Measurements from ENCODE around the gene CYTH1. TPM values are rescaled to one million over a fixed set of nuclear protein-coding genes. Genes with fewer than 3 reads are reported as not detected.

Gene CYTH1
- polyA plus RNA-seq, 2 donors, result 36.0 to 52.8 TPM

GRCh38 chr17:78658281-78658785, 123.7 kb downstream of the CYTH1 start:
- no peak overlapping the region for H3K27ac ChIP-seq (ENCODE audit: low read depth in 2 of 2, low read length in 1 of 2)
- H3K36me3 ChIP-seq (ENCODE audit: control insufficient read depth in 2 of 2, insufficient read depth in 2 of 2, low read length in 1 of 2), result no peaks in the 10 kb centered on the region
- H3K4me1 ChIP-seq (ENCODE audit: control insufficient read depth in 2 of 2, insufficient read depth in 2 of 2, low read length in 1 of 2), result no peaks in the 10 kb centered on the region
- no peaks in the 10 kb centered on the region for H3K9me3 ChIP-seq (ENCODE audit: control insufficient read depth in 2 of 2, insufficient read depth in 1 of 2, low read depth in 1 of 2, low read length in 1 of 2)
- no peak overlapping the region for H3K4me3 ChIP-seq (ENCODE audit: low read depth in 1 of 2, low read length in 2 of 2)
- WGBS, 2 donors, result 88% methylated on average over 18 of the region's 18 CpGs
- H3K27me3 ChIP-seq (ENCODE audit: control insufficient read depth in 1 of 2, insufficient read depth in 2 of 2, low read length in 2 of 2), result no peaks in the 10 kb centered on the region

- no peaks in the 10 kb centered on the region for H3K36me3 ChIP-seq (ENCODE audit: control insufficient read depth in 2 of 2, insufficient read depth in 2 of 2, low read length in 1 of 2)
- no peaks in the 10 kb centered on the region for H3K9me3 ChIP-seq (ENCODE audit: control insufficient read depth in 2 of 2, insufficient read depth in 1 of 2, low read depth in 1 of 2, low read length in 1 of 2)
- no peak overlapping the region for H3K4me3 ChIP-seq (ENCODE audit: low read depth in 1 of 2, low read length in 2 of 2)
- no peak overlapping the region for H3K27ac ChIP-seq (ENCODE audit: low read depth in 2 of 2, low read length in 1 of 2)
- no peaks in the 10 kb centered on the region for H3K4me1 ChIP-seq (ENCODE audit: control insufficient read depth in 2 of 2, insufficient read depth in 2 of 2, low read length in 1 of 2)
- H3K27me3 ChIP-seq (ENCODE audit: control insufficient read depth in 1 of 2, insufficient read depth in 2 of 2, low read length in 2 of 2), result no peaks in the 10 kb centered on the region
- WGBS, 2 donors, result 91 to 93% methylated on average over 9 of the region's 9 CpGs
Observed at GRCh38 chr17:78655251-78655940, 126.7 kb downstream of the CYTH1 start.

GRCh38 chr17:78654325-78654724, 127.7 kb downstream of the CYTH1 start:
- no peak overlapping the region for H3K4me3 ChIP-seq (ENCODE audit: low read depth in 1 of 2, low read length in 2 of 2)

GRCh38 chr17:78653382-78653781, 128.7 kb downstream of the CYTH1 start:
- WGBS, 2 donors, result 58 to 76% methylated on average over 5 of the region's 5 CpGs
- H3K27ac ChIP-seq (ENCODE audit: low read depth in 2 of 2, low read length in 1 of 2), result no peak overlapping the region
- no peaks in the 10 kb centered on the region for H3K27me3 ChIP-seq (ENCODE audit: control insufficient read depth in 1 of 2, insufficient read depth in 2 of 2, low read length in 2 of 2)
- H3K36me3 ChIP-seq (ENCODE audit: control insufficient read depth in 2 of 2, insufficient read depth in 2 of 2, low read length in 1 of 2), result no peaks in the 10 kb centered on the region
- no peaks in the 10 kb centered on the region for H3K9me3 ChIP-seq (ENCODE audit: control insufficient read depth in 2 of 2, insufficient read depth in 1 of 2, low read depth in 1 of 2, low read length in 1 of 2)
- no peak overlapping the region for H3K4me3 ChIP-seq (ENCODE audit: low read depth in 1 of 2, low read length in 2 of 2)
- H3K4me1 ChIP-seq (ENCODE audit: control insufficient read depth in 2 of 2, insufficient read depth in 2 of 2, low read length in 1 of 2), result no peaks in the 10 kb centered on the region

More at GRCh38 chr17:78654325-78654724, 127.7 kb downstream of the CYTH1 start:
- no peaks in the 10 kb centered on the region for H3K9me3 ChIP-seq (ENCODE audit: control insufficient read depth in 2 of 2, insufficient read depth in 1 of 2, low read depth in 1 of 2, low read length in 1 of 2)
- H3K4me1 ChIP-seq (ENCODE audit: control insufficient read depth in 2 of 2, insufficient read depth in 2 of 2, low read length in 1 of 2), result no peaks in the 10 kb centered on the region
- no peak overlapping the region for H3K27ac ChIP-seq (ENCODE audit: low read depth in 2 of 2, low read length in 1 of 2)
- H3K27me3 ChIP-seq (ENCODE audit: control insufficient read depth in 1 of 2, insufficient read depth in 2 of 2, low read length in 2 of 2), result no peaks in the 10 kb centered on the region
- no peaks in the 10 kb centered on the region for H3K36me3 ChIP-seq (ENCODE audit: control insufficient read depth in 2 of 2, insufficient read depth in 2 of 2, low read length in 1 of 2)
- WGBS, 2 donors, result 77 to 89% methylated on average over 2 of the region's 2 CpGs

- H3K9me3 ChIP-seq (ENCODE audit: control insufficient read depth in 2 of 2, insufficient read depth in 1 of 2, low read depth in 1 of 2, low read length in 1 of 2), result no peaks in the 10 kb centered on the region
- no peak overlapping the region for H3K4me3 ChIP-seq (ENCODE audit: low read depth in 1 of 2, low read length in 2 of 2)
- H3K27me3 ChIP-seq (ENCODE audit: control insufficient read depth in 1 of 2, insufficient read depth in 2 of 2, low read length in 2 of 2), result no peaks in the 10 kb centered on the region
- no peak overlapping the region for H3K27ac ChIP-seq (ENCODE audit: low read depth in 2 of 2, low read length in 1 of 2)
- 80 to 91% methylated on average over 11 of the region's 11 CpGs for WGBS, 2 donors
- H3K36me3 ChIP-seq (ENCODE audit: control insufficient read depth in 2 of 2, insufficient read depth in 2 of 2, low read length in 1 of 2), result no peaks in the 10 kb centered on the region
- H3K4me1 ChIP-seq (ENCODE audit: control insufficient read depth in 2 of 2, insufficient read depth in 2 of 2, low read length in 1 of 2), result no peaks in the 10 kb centered on the region
Observed at GRCh38 chr17:78652913-78653312, 129.2 kb downstream of the CYTH1 start.

GRCh38 chr17:78652024-78652423, 130.0 kb downstream of the CYTH1 start:
- Histone ChIP-seq H3K9me3 (ENCODE audit: control insufficient read depth in 2 of 2, insufficient read depth in 1 of 2, low read depth in 1 of 2, low read length in 1 of 2) (no peaks in the 10 kb centered on the region), H3K4me1 (ENCODE audit: control insufficient read depth in 2 of 2, insufficient read depth in 2 of 2, low read length in 1 of 2) (no peaks in the 10 kb centered on the region), H3K27ac (ENCODE audit: low read depth in 2 of 2, low read length in 1 of 2) (no peak overlapping the region), H3K36me3 (ENCODE audit: control insufficient read depth in 2 of 2, insufficient read depth in 2 of 2, low read length in 1 of 2) (no peaks in the 10 kb centered on the region), H3K27me3 (ENCODE audit: control insufficient read depth in 1 of 2, insufficient read depth in 2 of 2, low read length in 2 of 2) (no peaks in the 10 kb centered on the region), H3K4me3 (ENCODE audit: low read depth in 1 of 2, low read length in 2 of 2) (no peak overlapping the region)
- 93 to 94% methylated on average over 1 of the region's 1 CpG for WGBS, 2 donors

- no peak overlapping the region for H3K27ac ChIP-seq (ENCODE audit: low read depth in 2 of 2, low read length in 1 of 2)
- 75 to 87% methylated on average over 1 of the region's 1 CpG for WGBS, 2 donors
- no peaks in the 10 kb centered on the region for H3K27me3 ChIP-seq (ENCODE audit: control insufficient read depth in 1 of 2, insufficient read depth in 2 of 2, low read length in 2 of 2)
- H3K9me3 ChIP-seq (ENCODE audit: control insufficient read depth in 2 of 2, insufficient read depth in 1 of 2, low read depth in 1 of 2, low read length in 1 of 2), result no peaks in the 10 kb centered on the region
- H3K4me3 ChIP-seq (ENCODE audit: low read depth in 1 of 2, low read length in 2 of 2), result no peak overlapping the region
- H3K36me3 ChIP-seq (ENCODE audit: control insufficient read depth in 2 of 2, insufficient read depth in 2 of 2, low read length in 1 of 2), result no peaks in the 10 kb centered on the region
- H3K4me1 ChIP-seq (ENCODE audit: control insufficient read depth in 2 of 2, insufficient read depth in 2 of 2, low read length in 1 of 2), result no peaks in the 10 kb centered on the region
Observed at GRCh38 chr17:78651554-78651953, 130.5 kb downstream of the CYTH1 start.

- Histone ChIP-seq H3K4me1 (ENCODE audit: control insufficient read depth in 2 of 2, insufficient read depth in 2 of 2, low read length in 1 of 2) (no peaks in the 10 kb centered on the region), H3K27ac (ENCODE audit: low read depth in 2 of 2, low read length in 1 of 2) (no peak overlapping the region), H3K27me3 (ENCODE audit: control insufficient read depth in 1 of 2, insufficient read depth in 2 of 2, low read length in 2 of 2) (no peaks in the 10 kb centered on the region), H3K9me3 (ENCODE audit: control insufficient read depth in 2 of 2, insufficient read depth in 1 of 2, low read depth in 1 of 2, low read length in 1 of 2) (no peaks in the 10 kb centered on the region), H3K4me3 (ENCODE audit: low read depth in 1 of 2, low read length in 2 of 2) (no peak overlapping the region), H3K36me3 (ENCODE audit: control insufficient read depth in 2 of 2, insufficient read depth in 2 of 2, low read length in 1 of 2) (no peaks in the 10 kb centered on the region)
- WGBS, 2 donors, result 50 to 72% methylated on average over 11 of the region's 11 CpGs
Observed at GRCh38 chr17:78650093-78650715, 131.9 kb downstream of the CYTH1 start.

GRCh38 chr17:78648293-78648692, 133.8 kb downstream of the CYTH1 start:
- Histone ChIP-seq H3K4me3 (ENCODE audit: low read depth in 1 of 2, low read length in 2 of 2) (no peak overlapping the region), H3K36me3 (ENCODE audit: control insufficient read depth in 2 of 2, insufficient read depth in 2 of 2, low read length in 1 of 2) (no peaks in the 10 kb centered on the region), H3K27me3 (ENCODE audit: control insufficient read depth in 1 of 2, insufficient read depth in 2 of 2, low read length in 2 of 2) (no peaks in the 10 kb centered on the region), H3K27ac (ENCODE audit: low read depth in 2 of 2, low read length in 1 of 2) (no peak overlapping the region), H3K4me1 (ENCODE audit: control insufficient read depth in 2 of 2, insufficient read depth in 2 of 2, low read length in 1 of 2) (no peaks in the 10 kb centered on the region), H3K9me3 (ENCODE audit: control insufficient read depth in 2 of 2, insufficient read depth in 1 of 2, low read depth in 1 of 2, low read length in 1 of 2) (no peaks in the 10 kb centered on the region)
- 90 to 91% methylated on average over 5 of the region's 5 CpGs for WGBS, 2 donors

GRCh38 chr17:78647032-78647431, 135.0 kb downstream of the CYTH1 start:
- WGBS, 2 donors, result 90 to 91% methylated on average over 8 of the region's 8 CpGs
- Histone ChIP-seq H3K4me1 (ENCODE audit: control insufficient read depth in 2 of 2, insufficient read depth in 2 of 2, low read length in 1 of 2) (no peaks in the 10 kb centered on the region), H3K27me3 (ENCODE audit: control insufficient read depth in 1 of 2, insufficient read depth in 2 of 2, low read length in 2 of 2) (no peaks in the 10 kb centered on the region), H3K9me3 (ENCODE audit: control insufficient read depth in 2 of 2, insufficient read depth in 1 of 2, low read depth in 1 of 2, low read length in 1 of 2) (no peaks in the 10 kb centered on the region), H3K4me3 (ENCODE audit: low read depth in 1 of 2, low read length in 2 of 2) (no peak overlapping the region), H3K36me3 (ENCODE audit: control insufficient read depth in 2 of 2, insufficient read depth in 2 of 2, low read length in 1 of 2) (no peaks in the 10 kb centered on the region), H3K27ac (ENCODE audit: low read depth in 2 of 2, low read length in 1 of 2) (no peak overlapping the region)
